Stimulated activated effector memory CD8-positive, alpha-beta T cell treated with anti-CD3 and anti-CD28 coated beads, Interleukin-12 subunit alpha, Interleukin-12 subunit beta, amount 100 ng/mL, for 72 hours (primary cell): ENCODE data around the gene CCNB1IP1.
"Not testable (repeated sequence)": the region's sequence is repeated elsewhere in the genome, so short reads cannot be mapped to it uniquely, and the experiment has no call there.

Experiments used
- ATAC-seq: fragments of 150-1000 bp; cut with Tn5 transposase; 2 replicates; pipeline ENCODE4 v1.10.0; 2021
- DNase-seq, 2 donors: peaks; one replicate each; pipeline ENCODE4 v3.0.0; 2021 to 2022; ENCODE audit warnings: low spot score in 2 of 2
- H3K27ac Mint-ChIP-seq: one replicate; pipeline ENCODE4 v1.8.0; 2022; ENCODE audit warnings: mild to moderate bottlenecking, mixed read lengths
- H3K36me3 Mint-ChIP-seq: one replicate; pipeline ENCODE4 v1.8.0; 2022; ENCODE audit warnings: mild to moderate bottlenecking, mixed read lengths
- H3K4me1 Mint-ChIP-seq: one replicate; pipeline ENCODE4 v1.8.0; 2022; ENCODE audit warnings: mixed read lengths
- H3K4me3 Mint-ChIP-seq: one replicate; pipeline ENCODE4 v1.8.0; 2022; ENCODE audit warnings: mild to moderate bottlenecking, mixed read lengths
- H3K9me3 Mint-ChIP-seq: one replicate; pipeline ENCODE4 v1.8.0; 2022; ENCODE audit warnings: mixed read lengths

CCNB1IP1 gene

DNA sequence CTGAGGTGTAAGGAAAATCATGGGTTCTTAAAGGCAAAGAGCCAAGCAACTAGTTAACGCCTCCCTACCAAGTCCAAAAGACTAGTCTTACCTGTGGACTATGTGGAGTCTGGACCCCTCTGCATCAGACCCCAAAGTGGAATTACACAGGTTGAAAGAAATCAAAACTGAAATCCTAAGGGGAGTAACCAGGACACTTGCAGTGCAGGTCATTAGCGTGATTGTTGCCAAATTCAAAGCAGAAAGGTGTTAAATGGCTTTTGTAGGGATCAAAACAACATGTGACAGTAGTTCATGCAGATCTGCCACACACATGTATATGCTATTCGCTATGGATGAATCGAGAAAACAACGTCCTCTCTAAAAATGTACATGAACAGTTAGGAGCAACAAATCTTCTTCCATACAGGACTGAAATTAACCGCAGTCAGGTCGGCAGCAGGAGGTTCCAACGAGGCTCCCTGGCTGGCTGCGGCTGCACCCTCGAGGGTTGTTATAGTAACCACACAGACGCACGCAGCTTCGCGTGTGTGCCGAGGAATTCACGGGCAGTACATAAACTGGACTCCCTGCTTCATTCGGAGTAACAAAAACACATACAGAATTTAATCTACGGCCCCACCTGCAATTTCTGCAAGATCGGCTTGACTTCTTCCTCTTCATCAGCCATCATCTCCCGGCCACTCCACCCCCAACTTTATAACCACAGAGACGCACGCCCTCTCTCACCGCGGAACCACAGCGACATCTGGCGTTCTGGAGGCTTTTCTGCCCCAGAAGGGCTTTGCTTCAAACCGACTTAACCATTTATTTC lies 27.6 kb downstream of the CCNB1IP1 start, which contains the start of gene TTC5:
TTC5 (minus strand) TSS at position 687 of the 814 bp plus-strand sequence; CDS start at position 673, 14 bp downstream.
- Mint-ChIP-seq H3K4me1 (peaks cover 28% of the 10 kb centered on the region), H3K36me3 (peaks cover 34% of the 10 kb centered on the region), H3K9me3 (no peaks in the 10 kb centered on the region), H3K4me3 (peak within 1 kb of the TSS; percentile 74), H3K27ac (peak within 1 kb of the TSS; percentile 61)
- peak; percentile 93 to 98 for DNase-seq
- ATAC-seq = peak; percentile 96

DNA sequence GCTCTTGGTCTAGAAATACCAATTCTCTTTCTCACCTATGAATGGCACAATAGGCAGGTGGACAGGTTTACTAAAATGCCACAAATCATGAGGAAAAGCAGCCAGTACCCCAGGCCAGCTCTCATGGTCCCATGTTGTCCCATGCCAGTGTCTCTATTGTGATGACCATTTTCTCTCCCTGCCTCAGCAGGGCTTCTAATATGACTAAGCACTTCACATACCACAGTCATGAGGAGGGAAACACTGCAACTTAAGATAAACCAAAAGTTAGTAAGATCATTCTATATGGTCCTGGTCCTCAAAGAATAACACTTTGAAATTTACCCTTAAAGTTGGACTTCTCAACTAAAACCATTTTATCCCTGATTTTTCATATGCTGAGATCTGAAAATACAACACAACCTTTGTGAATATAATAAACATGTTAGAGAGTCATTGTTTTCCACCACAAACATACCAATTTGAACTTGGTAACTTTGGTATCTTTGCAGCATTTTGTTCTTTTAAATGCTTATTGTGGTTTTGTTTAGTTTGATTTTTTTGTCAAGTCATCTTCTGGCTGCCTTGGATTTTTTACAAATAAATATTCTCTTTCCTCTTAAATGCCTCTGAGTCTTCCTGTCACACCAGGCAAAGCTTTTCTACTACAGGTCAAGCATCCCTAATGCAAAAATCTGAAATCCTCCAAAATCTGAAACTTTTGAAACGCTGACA lies 30.9 kb downstream of the CCNB1IP1 start:
- ATAC-seq (peak; percentile 71), DNase-seq (no peak)
- Mint-ChIP-seq H3K27ac (peak overlapping the region; percentile 10), H3K4me3 (no peak overlapping the region), H3K4me1 (peaks cover 33% of the 10 kb centered on the region), H3K9me3 (no peaks in the 10 kb centered on the region), H3K36me3 (peaks cover 56% of the 10 kb centered on the region)

DNA sequence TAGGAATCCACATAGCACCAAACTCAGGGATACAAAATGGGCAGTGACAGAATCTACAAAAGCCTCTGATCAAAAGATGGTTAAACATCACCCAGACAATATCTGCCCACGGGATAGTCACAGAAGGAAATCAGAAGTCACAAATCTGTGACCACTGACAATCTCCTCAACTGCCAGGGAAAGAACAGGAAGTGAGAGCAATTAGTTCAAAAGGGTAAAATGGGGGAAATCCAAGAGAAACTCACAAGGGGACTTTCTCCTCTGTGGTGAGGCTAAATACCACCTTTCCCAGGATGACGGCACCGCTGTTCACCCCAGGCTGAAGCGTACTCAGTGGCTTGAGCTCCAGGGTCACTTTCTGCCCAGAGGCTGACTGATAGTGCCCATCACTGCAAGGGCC lies 38.0 kb downstream of the CCNB1IP1 start:
- H3K27ac Mint-ChIP-seq = peak overlapping the region; percentile 26
- peaks cover 93% of the 10 kb centered on the region for H3K36me3 Mint-ChIP-seq
- ATAC-seq = peak; percentile 63

DNA sequence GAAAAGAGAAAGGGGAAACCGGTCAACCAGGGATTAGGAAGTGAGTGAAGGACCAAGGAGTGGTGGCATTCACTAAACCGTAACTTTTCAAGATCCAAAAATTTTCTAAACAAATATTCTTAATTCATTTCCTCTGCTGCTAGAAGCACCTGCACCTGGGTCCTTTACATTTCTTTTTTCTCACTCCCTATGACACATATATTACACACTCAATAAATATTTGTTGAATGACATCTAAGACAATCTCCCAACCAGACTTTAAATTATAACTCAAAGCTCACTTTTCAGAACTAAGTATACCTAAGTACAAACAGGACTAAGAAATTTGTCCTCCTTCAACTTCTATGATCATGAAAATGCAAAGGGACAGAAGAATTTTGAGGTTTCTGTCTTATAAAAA lies 38.4 kb downstream of the CCNB1IP1 start:
- ATAC-seq (no peak), DNase-seq (no peak)
- no peak overlapping the region for H3K4me3 Mint-ChIP-seq
- H3K4me1 Mint-ChIP-seq = peaks cover 4% of the 10 kb centered on the region
- H3K9me3 Mint-ChIP-seq = no peaks in the 10 kb centered on the region
- peaks cover 92% of the 10 kb centered on the region for H3K36me3 Mint-ChIP-seq
- H3K27ac Mint-ChIP-seq = peak overlapping the region; percentile 26

More for the DNA sequence above, 38.0 kb downstream of the CCNB1IP1 start:
- Mint-ChIP-seq H3K9me3 (no peaks in the 10 kb centered on the region), H3K4me1 (peaks cover 5% of the 10 kb centered on the region), H3K4me3 (no peak overlapping the region)
- DNase-seq = no peak

DNA sequence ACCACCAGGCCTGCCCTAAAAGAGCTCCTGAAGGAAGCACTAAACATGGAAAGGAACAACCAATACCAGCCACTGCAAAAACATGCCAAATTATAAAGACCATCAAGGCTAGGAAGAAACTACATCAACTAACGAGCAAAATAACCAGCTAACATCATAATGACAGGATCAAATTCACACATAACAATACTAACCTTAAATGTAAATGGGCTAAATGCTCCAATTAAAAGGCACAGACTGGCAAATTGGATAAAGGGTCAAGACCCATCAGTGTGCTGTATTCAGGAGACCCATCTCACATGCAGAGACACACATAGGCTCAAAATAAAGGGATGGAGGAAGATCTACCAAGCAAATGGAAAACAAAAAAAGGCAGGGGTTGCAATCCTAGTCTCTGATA lies 51.1 kb downstream of the CCNB1IP1 start:
- not testable (repeated sequence) for ATAC-seq, H3K9me3 Mint-ChIP-seq, DNase-seq, H3K27ac Mint-ChIP-seq, H3K4me3 Mint-ChIP-seq
- Mint-ChIP-seq H3K4me1 (peaks cover 23% of the 10 kb centered on the region), H3K36me3 (peaks cover 53% of the 10 kb centered on the region)

DNA sequence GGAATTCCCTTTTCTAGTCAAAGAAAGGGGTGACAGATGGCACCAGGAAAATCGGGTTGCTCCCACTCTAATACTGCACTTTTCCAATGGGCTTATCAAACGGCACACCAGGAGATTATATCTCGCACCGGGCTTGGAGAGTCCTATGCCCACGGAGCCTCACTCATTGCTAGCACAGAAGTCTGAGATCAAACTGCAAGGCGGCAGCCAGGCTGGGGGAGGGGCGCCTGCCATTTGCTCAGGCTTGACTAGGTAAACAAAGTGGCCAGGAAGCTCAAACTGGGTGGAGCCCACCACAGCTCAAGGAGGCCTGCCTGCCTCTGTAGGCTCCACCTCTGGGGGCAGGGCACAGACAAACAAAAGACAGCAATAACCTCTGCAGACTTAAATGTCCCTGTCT lies 52.8 kb downstream of the CCNB1IP1 start:
- Mint-ChIP-seq H3K4me1 (peaks cover 23% of the 10 kb centered on the region), H3K36me3 (peaks cover 38% of the 10 kb centered on the region), H3K27ac (peak overlapping the region; percentile 73)
- ATAC-seq, H3K9me3 Mint-ChIP-seq, H3K4me3 Mint-ChIP-seq, DNase-seq: not testable (repeated sequence)

DNA sequence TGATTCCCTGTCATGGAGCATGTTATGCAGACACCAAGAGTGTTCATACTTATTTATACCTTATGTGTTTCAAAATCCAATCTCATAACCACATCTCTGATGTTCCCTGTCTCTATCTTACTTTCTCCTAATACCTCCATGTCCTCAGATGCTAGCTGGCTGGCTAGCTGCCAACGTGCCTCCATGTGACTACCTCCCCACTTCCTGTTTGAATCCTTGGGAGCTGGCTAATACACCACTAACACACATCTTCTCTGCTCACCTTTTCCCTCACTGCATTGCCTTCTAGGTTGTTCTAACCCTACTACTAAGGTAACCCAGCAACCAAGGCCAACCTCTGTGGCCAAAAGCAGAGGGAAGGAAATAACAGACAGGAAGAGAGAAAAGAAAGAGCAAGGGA lies 54.7 kb downstream of the CCNB1IP1 start:
- no peak for DNase-seq
- Mint-ChIP-seq H3K4me3 (no peak overlapping the region), H3K4me1 (peaks cover 23% of the 10 kb centered on the region), H3K27ac (no peak overlapping the region), H3K9me3 (peaks cover 8% of the 10 kb centered on the region), H3K36me3 (peaks cover 38% of the 10 kb centered on the region)
- ATAC-seq = no peak

DNA sequence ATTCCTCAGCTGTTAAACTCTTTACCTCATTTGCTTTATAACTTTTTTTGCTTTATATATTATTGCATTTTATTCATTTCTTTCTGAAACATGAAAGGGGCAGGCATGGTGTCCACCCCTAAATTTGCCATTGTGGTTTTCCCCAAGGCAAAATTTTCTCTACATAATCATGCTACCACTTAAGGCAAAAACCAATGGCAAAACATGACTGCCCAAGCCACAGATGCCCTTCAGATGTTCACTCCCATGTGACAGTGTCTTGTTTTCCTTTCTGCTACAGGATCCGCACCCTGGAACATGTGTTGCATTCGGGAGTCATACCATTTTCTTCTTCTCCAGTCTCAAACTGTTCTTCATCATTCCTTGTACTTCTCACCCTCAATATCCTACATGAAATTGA lies 55.7 kb downstream of the CCNB1IP1 start:
- DNase-seq (no peak), ATAC-seq (no peak)
- Mint-ChIP-seq H3K27ac (no peak overlapping the region), H3K4me3 (no peak overlapping the region), H3K4me1 (peaks cover 23% of the 10 kb centered on the region), H3K36me3 (peaks cover 31% of the 10 kb centered on the region), H3K9me3 (peaks cover 13% of the 10 kb centered on the region)

DNA sequence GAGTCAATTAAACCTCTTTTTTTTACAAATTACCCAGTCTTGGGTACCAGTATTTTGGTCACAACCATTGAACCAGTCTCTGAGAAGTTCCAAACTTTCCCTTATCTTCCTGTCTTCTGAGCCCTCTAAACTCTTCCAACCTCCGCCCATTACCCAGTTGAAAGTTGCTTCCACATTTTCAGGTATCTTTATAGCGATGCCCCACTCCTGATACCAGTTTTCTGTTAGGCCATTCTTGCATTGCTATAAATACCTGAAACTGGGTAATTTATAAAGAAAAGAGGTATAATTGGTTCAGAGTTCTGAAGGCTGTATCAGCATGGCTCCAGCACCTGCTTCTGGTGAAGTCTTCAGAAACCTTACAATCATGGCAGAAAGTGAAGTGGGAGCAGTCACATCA lies 59.0 kb downstream of the CCNB1IP1 start:
- ATAC-seq = no peak
- no peak overlapping the region for H3K27ac Mint-ChIP-seq

DNA sequence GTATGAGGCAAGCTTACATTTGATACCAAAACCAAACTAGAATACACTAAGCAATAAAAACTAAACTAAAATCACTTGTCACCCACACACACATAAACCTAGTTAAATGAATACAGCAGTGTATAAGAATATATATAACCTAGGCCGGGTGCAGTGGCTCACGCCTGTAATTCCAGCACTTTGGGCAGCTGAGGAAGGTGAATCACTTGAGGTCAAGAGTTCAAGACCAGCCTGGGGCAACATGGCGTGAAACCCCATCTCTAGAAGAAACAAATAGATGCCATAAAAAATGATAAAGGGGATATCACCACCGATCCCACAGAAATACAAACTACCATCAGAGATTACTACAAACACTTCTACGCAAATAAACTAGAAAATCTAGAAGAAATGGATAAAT lies 68.7 kb downstream of the CCNB1IP1 start:
- H3K27ac Mint-ChIP-seq, H3K36me3 Mint-ChIP-seq, H3K9me3 Mint-ChIP-seq, ATAC-seq, H3K4me3 Mint-ChIP-seq, H3K4me1 Mint-ChIP-seq, DNase-seq: not testable (repeated sequence)

More for the DNA sequence above, 59.0 kb downstream of the CCNB1IP1 start:
- H3K36me3 Mint-ChIP-seq = peaks cover 6% of the 10 kb centered on the region
- H3K9me3 Mint-ChIP-seq = peaks cover 23% of the 10 kb centered on the region
- DNase-seq = no peak
- peaks cover 6% of the 10 kb centered on the region for H3K4me1 Mint-ChIP-seq
- no peak overlapping the region for H3K4me3 Mint-ChIP-seq

DNA sequence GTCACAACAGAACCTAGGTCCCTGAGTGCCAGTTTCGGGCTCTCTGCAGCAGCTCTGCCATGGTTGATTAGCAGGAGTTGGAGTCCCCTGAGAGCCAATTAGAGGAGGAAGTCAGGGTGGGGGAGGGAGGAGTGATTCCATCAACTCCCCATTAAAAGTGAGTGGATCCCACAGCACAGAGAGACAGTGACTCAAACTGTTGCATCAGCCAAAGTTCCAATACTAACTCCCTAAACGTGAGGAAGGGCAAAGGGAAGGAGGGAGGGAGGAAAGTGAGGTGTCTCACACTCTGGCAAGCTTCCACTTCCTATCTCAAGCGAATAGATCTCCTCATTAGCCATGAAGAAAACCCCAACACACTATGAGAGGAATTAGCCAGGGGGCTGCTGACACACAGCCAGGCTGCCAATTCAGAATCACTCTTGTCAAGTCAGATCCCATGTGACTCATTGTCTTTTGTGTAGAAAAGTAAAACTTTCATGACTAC lies 70.4 kb downstream of the CCNB1IP1 start:
- no peak for ATAC-seq
- no peak overlapping the region for H3K27ac Mint-ChIP-seq
- no peak for DNase-seq
- no peaks in the 10 kb centered on the region for H3K36me3 Mint-ChIP-seq
- no peaks in the 10 kb centered on the region for H3K4me1 Mint-ChIP-seq
- no peaks in the 10 kb centered on the region for H3K9me3 Mint-ChIP-seq
- no peak overlapping the region for H3K4me3 Mint-ChIP-seq
